ENCODE data around the gene LRMDA. TPM values are rescaled to one million over a fixed set of nuclear protein-coding genes. Genes with fewer than 3 reads are reported as not detected.

LRMDA gene
- total and polyA plus RNA-seq, 2 of the 8 experiments (the other 6 are each of a cell fraction or from before 2014, with no cell fraction given): 0.86 to 2.8 TPM

DNA sequence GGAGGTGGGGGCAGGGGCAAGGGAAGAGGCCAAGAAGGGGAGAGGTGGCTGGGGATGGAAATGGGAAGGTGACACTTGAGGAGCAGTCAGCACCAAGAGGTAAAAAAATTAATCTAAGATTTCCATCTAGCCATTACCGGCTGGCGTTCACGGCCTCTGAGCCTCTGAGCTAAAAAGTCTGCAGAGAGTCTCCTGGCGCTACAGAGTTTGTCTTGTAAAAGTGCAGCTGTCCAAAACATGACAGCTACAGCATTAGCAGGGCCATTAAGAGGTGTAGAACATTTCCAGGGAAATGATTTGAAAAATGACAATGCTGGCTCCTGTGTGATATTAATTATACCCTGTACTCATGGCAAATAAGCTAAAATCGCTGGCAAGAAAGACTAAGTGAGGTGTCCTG lies 167.6 kb downstream of the LRMDA start (continued):
- TF ChIP-seq, protein P1, sequence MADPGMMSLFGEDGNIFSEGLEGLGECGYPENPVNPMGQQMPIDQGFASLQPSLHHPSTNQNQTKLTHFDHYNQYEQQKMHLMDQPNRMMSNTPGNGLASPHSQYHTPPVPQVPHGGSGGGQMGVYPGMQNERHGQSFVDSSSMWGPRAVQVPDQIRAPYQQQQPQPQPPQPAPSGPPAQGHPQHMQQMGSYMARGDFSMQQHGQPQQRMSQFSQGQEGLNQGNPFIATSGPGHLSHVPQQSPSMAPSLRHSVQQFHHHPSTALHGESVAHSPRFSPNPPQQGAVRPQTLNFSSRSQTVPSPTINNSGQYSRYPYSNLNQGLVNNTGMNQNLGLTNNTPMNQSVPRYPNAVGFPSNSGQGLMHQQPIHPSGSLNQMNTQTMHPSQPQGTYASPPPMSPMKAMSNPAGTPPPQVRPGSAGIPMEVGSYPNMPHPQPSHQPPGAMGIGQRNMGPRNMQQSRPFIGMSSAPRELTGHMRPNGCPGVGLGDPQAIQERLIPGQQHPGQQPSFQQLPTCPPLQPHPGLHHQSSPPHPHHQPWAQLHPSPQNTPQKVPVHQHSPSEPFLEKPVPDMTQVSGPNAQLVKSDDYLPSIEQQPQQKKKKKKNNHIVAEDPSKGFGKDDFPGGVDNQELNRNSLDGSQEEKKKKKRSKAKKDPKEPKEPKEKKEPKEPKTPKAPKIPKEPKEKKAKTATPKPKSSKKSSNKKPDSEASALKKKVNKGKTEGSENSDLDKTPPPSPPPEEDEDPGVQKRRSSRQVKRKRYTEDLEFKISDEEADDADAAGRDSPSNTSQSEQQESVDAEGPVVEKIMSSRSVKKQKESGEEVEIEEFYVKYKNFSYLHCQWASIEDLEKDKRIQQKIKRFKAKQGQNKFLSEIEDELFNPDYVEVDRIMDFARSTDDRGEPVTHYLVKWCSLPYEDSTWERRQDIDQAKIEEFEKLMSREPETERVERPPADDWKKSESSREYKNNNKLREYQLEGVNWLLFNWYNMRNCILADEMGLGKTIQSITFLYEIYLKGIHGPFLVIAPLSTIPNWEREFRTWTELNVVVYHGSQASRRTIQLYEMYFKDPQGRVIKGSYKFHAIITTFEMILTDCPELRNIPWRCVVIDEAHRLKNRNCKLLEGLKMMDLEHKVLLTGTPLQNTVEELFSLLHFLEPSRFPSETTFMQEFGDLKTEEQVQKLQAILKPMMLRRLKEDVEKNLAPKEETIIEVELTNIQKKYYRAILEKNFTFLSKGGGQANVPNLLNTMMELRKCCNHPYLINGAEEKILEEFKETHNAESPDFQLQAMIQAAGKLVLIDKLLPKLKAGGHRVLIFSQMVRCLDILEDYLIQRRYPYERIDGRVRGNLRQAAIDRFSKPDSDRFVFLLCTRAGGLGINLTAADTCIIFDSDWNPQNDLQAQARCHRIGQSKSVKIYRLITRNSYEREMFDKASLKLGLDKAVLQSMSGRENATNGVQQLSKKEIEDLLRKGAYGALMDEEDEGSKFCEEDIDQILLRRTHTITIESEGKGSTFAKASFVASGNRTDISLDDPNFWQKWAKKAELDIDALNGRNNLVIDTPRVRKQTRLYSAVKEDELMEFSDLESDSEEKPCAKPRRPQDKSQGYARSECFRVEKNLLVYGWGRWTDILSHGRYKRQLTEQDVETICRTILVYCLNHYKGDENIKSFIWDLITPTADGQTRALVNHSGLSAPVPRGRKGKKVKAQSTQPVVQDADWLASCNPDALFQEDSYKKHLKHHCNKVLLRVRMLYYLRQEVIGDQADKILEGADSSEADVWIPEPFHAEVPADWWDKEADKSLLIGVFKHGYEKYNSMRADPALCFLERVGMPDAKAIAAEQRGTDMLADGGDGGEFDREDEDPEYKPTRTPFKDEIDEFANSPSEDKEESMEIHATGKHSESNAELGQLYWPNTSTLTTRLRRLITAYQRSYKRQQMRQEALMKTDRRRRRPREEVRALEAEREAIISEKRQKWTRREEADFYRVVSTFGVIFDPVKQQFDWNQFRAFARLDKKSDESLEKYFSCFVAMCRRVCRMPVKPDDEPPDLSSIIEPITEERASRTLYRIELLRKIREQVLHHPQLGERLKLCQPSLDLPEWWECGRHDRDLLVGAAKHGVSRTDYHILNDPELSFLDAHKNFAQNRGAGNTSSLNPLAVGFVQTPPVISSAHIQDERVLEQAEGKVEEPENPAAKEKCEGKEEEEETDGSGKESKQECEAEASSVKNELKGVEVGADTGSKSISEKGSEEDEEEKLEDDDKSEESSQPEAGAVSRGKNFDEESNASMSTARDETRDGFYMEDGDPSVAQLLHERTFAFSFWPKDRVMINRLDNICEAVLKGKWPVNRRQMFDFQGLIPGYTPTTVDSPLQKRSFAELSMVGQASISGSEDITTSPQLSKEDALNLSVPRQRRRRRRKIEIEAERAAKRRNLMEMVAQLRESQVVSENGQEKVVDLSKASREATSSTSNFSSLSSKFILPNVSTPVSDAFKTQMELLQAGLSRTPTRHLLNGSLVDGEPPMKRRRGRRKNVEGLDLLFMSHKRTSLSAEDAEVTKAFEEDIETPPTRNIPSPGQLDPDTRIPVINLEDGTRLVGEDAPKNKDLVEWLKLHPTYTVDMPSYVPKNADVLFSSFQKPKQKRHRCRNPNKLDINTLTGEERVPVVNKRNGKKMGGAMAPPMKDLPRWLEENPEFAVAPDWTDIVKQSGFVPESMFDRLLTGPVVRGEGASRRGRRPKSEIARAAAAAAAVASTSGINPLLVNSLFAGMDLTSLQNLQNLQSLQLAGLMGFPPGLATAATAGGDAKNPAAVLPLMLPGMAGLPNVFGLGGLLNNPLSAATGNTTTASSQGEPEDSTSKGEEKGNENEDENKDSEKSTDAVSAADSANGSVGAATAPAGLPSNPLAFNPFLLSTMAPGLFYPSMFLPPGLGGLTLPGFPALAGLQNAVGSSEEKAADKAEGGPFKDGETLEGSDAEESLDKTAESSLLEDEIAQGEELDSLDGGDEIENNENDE (IDR thresholded peaks at IDR 0.05; ENCODE audit: insufficient replicate concordance, low read length): no peak
- TF ChIP-seq TAF1 (IDR thresholded peaks at IDR 0.05; ENCODE audit: low read depth, low read length) (no peak), CEBPB (IDR thresholded peaks at IDR 0.05; ENCODE audit: low read depth, low read length) (no peak), BRCA1 (IDR thresholded peaks at IDR 0.05; ENCODE audit: low read depth, low read length) (no peak), KDM5A (IDR thresholded peaks at IDR 0.05; ENCODE audit: low read length) (no peak), MAFK (IDR thresholded peaks at IDR 0.05; ENCODE audit: low read depth, low read length) (no peak), KDM4A (IDR thresholded peaks at IDR 0.05; ENCODE audit: low read depth, low read length, severe bottlenecking) (no peak), HDAC2 (IDR thresholded peaks at IDR 0.05; ENCODE audit: borderline replicate concordance in 1 of 2, low read depth in 2 of 2, low read length in 2 of 2) (no peak), RNF2 (IDR thresholded peaks at IDR 0.05; ENCODE audit: borderline replicate concordance, low read depth, low read length, missing control alignments, poor library complexity, severe bottlenecking) (no peak), BCL11A (IDR thresholded peaks at IDR 0.05; ENCODE audit: low read depth in 2 of 2, low read length in 2 of 2) (no peak), SP1 (IDR thresholded peaks at IDR 0.05; ENCODE audit: low read depth, low read length) (no peak), GABPA (IDR thresholded peaks at IDR 0.05; ENCODE audit: borderline replicate concordance, insufficient read depth, low read length) (no peak)
